ENCODE data around the gene ROBO2. TPM values are rescaled to one million over a fixed set of nuclear protein-coding genes. Genes with fewer than 3 reads are reported as not detected.

The ROBO2 gene
- total RNA-seq, 4 donors from 2014 or later: 4.7 to 8.4 (median 6.6) TPM

GRCh38 chr3:77288348-77288747 is 248.4 kb downstream of the ROBO2 start:
- 81 to 83% methylated on average over 1 of the region's 1 CpG for WGBS, 2 donors
- Histone ChIP-seq H3K27ac (no peak overlapping the region), H3K4me1 (no peaks in the 10 kb centered on the region), H3K9me3 (no peaks in the 10 kb centered on the region), H3K27me3 (no peaks in the 10 kb centered on the region), H3K36me3 (no peaks in the 10 kb centered on the region), H3K4me3 (no peak overlapping the region)
- no peak for DNase-seq
- TF ChIP-seq POLR2A (IDR thresholded peaks at IDR 0.05) (no peak), CTCF (IDR thresholded peaks at IDR 0.05) (no peak)
- intact Hi-C loops (cut with DNase I): no loop called here

GRCh38 chr3:77296527-77296926 is 256.6 kb downstream of the ROBO2 start:
- TF ChIP-seq CTCF (IDR thresholded peaks at IDR 0.05): no peak
- no peak for TF ChIP-seq POLR2A (IDR thresholded peaks at IDR 0.05)
- intact Hi-C loops (cut with DNase I): no loop called here
- WGBS, 2 donors: 73 to 79% methylated on average over 5 of the region's 5 CpGs
- H3K9me3 ChIP-seq: no peaks in the 10 kb centered on the region
- no peak for DNase-seq
- H3K4me3 ChIP-seq: no peak overlapping the region
- no peaks in the 10 kb centered on the region for H3K36me3 ChIP-seq
- H3K4me1 ChIP-seq: no peaks in the 10 kb centered on the region
- H3K27ac ChIP-seq: no peak overlapping the region
- H3K27me3 ChIP-seq: no peaks in the 10 kb centered on the region

- no peaks in the 10 kb centered on the region for H3K27me3 ChIP-seq
- intact Hi-C loops (cut with DNase I): no loop called here
- no peak for DNase-seq
- no peak overlapping the region for H3K27ac ChIP-seq
- no peaks in the 10 kb centered on the region for H3K36me3 ChIP-seq
- 38 to 54% methylated on average over 1 of the region's 1 CpG for WGBS, 2 donors
- no peaks in the 10 kb centered on the region for H3K9me3 ChIP-seq
- no peaks in the 10 kb centered on the region for H3K4me1 ChIP-seq
- no peak overlapping the region for H3K4me3 ChIP-seq
- TF ChIP-seq POLR2A (IDR thresholded peaks at IDR 0.05): no peak
- no peak for TF ChIP-seq CTCF (IDR thresholded peaks at IDR 0.05)
Measured at GRCh38 chr3:77298417-77298816, 258.5 kb downstream of the ROBO2 start.

- WGBS, 2 donors: 84 to 89% methylated on average over 12 of the region's 12 CpGs
- intact Hi-C loops (cut with DNase I): no loop called here
- no peaks in the 10 kb centered on the region for H3K36me3 ChIP-seq
- H3K27me3 ChIP-seq: no peaks in the 10 kb centered on the region
- TF ChIP-seq CTCF (IDR thresholded peaks at IDR 0.05): no peak
- no peak for TF ChIP-seq POLR2A (IDR thresholded peaks at IDR 0.05)
- H3K4me3 ChIP-seq: no peak overlapping the region
- no peak overlapping the region for H3K27ac ChIP-seq
- no peaks in the 10 kb centered on the region for H3K4me1 ChIP-seq
- no peak for DNase-seq
- no peaks in the 10 kb centered on the region for H3K9me3 ChIP-seq
Measured at GRCh38 chr3:77303955-77304699, 264.2 kb downstream of the ROBO2 start.

- WGBS, 2 donors: 65 to 97% methylated on average over 3 of the region's 3 CpGs
Measured at GRCh38 chr3:77304700-77305021, 264.8 kb downstream of the ROBO2 start.

More at GRCh38 chr3:77304700-77305021, 264.8 kb downstream of the ROBO2 start:
- Histone ChIP-seq H3K27ac (no peak overlapping the region), H3K36me3 (no peaks in the 10 kb centered on the region), H3K4me3 (no peak overlapping the region), H3K9me3 (no peaks in the 10 kb centered on the region), H3K27me3 (no peaks in the 10 kb centered on the region), H3K4me1 (no peaks in the 10 kb centered on the region)
- no peak for DNase-seq
- intact Hi-C loops (cut with DNase I): no loop called here
- no peak for TF ChIP-seq CTCF (IDR thresholded peaks at IDR 0.05)
- no peak for TF ChIP-seq POLR2A (IDR thresholded peaks at IDR 0.05)

Data from esophagus squamous epithelium (tissue), 5 donors.